NOMO-1 (cell line): ENCODE data around the gene SEMA5A.

Experiments used
- DNase-seq, 2 experiments: peaks; one replicate each; lab custom pipeline; 2025; ENCODE audit not compliant: unreplicated experiment in 2 of 2; lab: John Stamatoyannopoulos, UW

Gene SEMA5A

DNA sequence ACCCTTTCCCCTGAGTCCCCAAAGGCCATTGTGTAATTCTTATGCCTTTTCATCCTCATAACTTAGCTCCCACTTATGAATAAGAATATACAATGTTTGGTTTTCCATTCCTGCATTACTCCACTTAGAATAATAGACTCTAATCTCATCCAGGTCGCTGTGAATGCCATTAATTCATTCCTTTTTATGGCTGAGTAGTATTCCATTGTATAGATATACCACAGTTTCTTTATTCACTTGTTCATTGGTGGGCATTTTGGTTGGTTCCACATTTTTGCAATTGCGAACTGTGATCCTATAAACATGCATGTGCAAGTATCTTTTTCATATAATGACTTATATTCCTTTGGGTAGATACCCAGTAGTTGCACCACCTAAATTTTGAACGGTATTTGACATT is 101.5 kb downstream of the SEMA5A start:
- DNase-seq: no peak

- DNase-seq: no peak
Observed at GRCh38 chr5:9441610-9442009, 104.3 kb downstream of the SEMA5A start.

- DNase-seq: no peak
Observed at GRCh38 chr5:9440517-9440916, 105.4 kb downstream of the SEMA5A start.

DNA sequence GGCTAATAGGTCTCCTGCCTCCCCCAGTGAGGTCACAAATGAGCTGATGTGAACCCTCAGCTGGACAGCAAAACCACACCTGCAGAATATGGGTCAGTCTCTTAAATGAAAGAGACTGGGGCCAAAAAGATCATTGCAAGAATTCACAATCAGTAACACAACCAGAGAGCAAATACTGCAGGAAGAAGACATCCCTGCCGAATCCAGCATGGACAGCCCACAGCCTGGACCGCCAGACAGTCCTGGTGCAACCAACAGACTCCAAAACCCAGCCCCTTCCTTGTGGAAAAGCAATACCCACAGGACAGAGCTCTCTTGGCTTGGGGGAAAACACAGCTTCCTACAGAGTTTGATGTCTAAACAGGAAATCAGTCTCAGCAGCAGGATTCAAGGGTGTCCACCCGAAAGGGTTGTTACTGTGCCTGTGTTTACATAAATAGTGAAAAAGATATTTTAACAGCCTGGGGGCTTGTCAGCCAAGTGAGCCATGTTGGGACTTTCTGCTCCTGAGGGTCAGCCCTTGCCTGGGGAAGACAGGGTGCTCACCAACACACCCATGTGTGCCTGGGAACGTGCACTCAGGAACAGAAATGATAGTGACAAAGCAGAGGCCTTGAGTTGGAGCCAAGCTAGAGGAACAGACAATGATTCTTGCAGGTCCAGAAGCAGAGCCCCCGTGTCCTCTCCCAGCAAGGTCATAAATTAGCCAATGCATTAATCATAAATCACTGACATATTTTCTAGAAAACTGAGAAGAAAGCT is 106.2 kb downstream of the SEMA5A start:
- no peak for DNase-seq

DNA sequence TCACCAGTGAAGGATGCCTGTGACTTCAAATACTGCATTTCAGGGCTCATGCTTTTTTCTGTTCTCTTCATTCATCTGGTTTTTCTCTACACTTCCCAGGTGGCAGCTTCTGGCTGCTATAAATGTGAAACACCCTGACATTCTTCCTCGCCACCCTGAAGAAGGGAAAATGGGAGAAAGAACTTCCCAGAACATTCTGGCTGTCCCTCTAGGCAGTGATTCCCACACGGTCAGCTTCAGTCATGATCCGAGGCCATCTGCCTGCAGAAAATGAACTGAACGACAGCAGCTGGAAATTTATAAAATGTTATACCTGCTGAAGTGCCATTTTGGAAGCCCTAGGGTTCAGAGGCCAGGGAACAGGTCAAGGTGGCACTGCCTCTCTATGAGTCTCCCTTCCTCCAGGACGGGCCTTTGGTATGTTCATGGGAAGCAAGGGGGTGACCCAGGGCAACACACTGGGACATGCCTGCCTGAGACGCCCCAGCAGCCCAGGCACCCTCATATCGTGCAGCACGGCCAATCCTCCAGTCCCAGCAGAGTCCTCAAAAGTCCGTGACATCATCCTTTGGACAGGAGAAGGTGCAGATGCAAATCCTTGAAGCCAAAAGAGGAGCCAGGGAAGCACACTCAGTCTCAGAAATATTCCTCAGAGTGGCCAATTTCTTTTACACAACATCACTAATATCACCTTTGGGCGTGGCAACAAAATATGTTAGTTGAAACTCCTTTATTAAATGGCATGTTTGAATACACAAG is 107.1 kb downstream of the SEMA5A start:
- no peak for DNase-seq

- no peak for DNase-seq
Observed at GRCh38 chr5:9437741-9438240, 108.1 kb downstream of the SEMA5A start.

- DNase-seq: no peak
Observed at GRCh38 chr5:9431496-9432258, 114.2 kb downstream of the SEMA5A start.

- DNase-seq: no peak
Observed at GRCh38 chr5:9431151-9431495, 114.8 kb downstream of the SEMA5A start.

DNA sequence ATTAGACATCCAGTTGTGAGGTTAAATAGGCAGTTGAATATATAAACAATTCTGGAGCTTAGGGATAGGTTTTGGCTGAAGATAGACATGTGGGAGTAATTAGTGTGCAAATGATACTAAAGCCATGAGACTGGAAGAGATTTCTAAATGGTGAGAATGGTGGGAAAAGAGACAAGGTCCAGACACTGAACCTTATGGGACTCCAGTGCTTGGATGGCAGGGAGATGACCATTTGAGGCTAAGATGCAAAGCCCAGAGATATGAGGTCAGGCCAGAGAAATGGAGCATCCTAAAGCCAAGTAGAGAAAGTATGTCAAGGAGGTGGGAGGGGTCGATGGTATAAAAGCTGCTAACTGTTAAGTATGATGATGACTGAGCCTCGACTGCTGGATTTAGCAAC is 115.6 kb downstream of the SEMA5A start:
- DNase-seq: no peak

DNA sequence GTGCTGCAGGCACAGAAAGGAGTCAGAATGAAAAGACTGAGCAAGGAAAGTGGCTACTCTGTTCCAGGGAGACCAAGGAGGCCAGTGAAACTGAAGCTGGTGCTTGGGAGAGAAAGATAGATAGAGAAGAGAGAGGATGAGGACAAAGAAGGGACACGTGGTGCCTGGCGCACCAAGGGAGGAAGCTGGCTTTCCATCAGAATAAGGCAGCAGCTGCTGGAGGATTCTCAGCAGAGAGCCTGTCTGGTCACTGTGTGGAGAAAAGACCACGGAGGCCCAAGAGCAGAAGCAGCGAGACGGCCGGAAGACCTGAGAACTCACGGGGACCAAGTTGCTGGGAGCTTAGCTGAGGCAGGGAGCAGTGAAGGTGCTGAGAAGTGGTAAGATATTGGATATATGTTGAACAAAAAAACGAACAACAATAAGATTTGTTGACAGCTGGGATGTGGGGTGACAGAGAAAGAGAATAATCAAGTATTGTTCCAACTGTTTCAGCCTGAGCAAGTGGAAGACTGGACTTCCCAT is 116.1 kb downstream of the SEMA5A start:
- no peak for DNase-seq

GRCh38 chr5:9428272-9428671 is 117.6 kb downstream of the SEMA5A start:
- no peak for DNase-seq

GRCh38 chr5:9425710-9426109 is 120.2 kb downstream of the SEMA5A start:
- DNase-seq: no peak

- DNase-seq: no peak
Observed at GRCh38 chr5:9423571-9423970, 122.3 kb downstream of the SEMA5A start.

DNA sequence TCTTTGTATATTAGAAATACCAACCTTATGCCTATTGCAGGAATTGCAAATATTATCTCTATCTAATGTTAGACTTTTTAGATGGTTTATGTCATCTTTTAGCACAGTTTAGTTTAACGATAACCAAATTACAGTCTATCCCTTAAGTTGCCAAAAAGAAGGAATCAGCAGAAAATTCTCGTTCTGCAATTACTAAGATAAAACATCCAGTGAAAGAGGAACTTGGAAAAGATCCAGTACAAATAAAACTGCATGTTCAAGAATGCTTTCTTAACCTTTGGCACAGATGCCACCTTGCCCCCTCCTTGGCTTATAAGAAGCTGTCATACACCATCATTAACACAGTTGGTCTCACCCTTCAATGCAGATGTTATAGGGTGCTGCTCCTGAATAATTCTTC is 124.0 kb downstream of the SEMA5A start:
- DNase-seq: no peak

GRCh38 chr5:9419794-9420193 is 126.1 kb downstream of the SEMA5A start:
- no peak for DNase-seq

DNA sequence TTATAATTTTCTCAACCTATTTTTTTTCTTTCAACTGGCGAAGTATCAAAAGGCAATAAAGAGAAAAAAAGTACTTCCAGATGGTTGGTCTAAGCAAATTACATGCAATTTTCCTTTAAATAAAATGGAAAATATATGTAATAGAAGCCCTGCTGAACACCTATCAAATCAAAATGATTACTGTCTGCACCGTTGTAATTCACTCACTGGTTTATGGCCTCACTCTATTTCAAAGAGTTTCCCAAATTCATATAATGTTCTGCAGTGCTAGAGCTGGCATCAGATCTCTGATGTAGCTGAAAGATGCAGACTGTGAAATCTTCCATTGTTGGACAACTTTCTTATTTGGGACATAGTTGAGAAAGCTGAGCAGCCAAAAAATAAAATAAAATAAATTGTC is 130.3 kb downstream of the SEMA5A start:
- no peak for DNase-seq

DNA sequence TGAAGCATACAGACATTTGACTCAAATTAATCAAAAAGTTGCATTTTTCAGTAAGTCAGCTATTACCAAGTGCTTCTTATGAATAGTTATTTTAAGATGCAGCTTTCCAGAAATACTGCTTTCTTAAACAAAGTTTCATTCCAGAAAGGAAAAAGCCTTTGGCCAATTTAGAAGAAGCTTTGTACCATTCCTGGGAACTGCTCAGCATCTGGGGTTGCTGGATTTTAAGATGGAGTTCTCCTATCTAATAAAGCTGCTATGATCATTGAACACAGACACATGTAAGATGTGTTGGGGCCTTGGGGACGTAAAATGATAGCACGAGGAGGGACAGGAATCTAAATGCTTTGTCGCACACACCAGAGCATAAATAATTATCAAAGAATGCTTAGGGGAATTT is 130.8 kb downstream of the SEMA5A start:
- no peak for DNase-seq

- no peak for DNase-seq
Observed at GRCh38 chr5:9411142-9411541, 134.7 kb downstream of the SEMA5A start.

DNA sequence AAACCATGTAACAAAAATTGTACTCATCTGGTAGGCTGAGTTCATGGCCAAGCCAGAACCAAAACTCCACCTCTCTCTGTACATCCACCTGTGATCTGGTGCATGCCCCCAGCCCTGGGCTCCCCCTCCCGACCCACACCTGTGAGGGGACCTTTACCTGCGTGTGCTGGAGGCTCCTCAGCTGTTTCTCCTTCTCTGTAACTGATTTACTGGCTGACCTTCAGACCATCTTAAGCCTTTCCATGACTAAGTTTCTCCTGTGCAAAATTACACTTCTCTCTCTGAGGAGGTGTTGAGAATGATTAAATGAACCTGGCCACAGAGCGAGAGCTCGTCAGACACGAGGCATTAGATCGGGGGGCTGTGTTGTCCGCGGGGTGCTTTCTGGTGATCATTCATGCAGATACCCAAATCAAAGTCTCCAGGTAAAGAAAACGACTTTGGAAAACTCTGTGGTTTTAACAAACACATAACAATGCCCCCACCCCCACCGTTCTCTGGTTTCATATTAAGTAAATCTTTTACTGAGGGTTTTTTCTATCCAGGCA is 136.4 kb downstream of the SEMA5A start:
- DNase-seq: no peak

GRCh38 chr5:9408964-9409363 is 136.9 kb downstream of the SEMA5A start:
- DNase-seq: no peak

GRCh38 chr5:9405196-9405754 is 140.6 kb downstream of the SEMA5A start:
- no peak for DNase-seq
